ENCODE data around the gene TMEM184A.
"Not testable (repeated sequence)": the region's sequence is repeated elsewhere in the genome, so short reads cannot be mapped to it uniquely, and the experiment has no call there.

TMEM184A gene

GRCh38 chr7:1520539-1521234 is 35.3 kb downstream of the TMEM184A start:
- no peak for DNase-seq

DNA sequence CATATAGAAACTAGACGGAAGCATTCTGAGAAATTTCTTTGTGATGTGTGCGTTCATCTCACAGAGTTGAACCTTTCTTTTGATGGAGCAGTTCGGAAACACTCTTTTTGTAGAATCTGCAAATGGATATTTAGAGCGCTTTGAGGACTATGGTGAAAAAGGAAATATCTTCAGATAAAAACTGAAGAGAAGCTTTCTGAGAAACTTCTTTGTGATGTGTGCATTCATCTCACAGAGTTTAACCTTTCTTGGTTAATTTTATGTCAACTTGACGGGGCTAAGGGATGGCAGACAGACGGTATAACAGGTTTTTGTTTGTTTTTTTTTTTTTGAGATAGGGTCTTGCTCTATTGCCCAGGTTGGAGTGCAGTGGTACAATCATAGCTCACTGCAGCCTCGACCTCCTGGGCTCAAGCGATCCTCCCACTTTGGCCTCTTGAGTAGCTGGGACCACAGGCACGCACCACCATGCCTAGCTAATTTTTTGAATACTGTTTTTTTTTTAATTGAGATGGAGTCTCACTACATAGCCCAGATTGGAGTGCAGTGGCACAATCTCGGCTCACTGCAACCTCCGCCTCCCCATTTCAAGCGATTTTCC is 36.6 kb downstream of the TMEM184A start:
- not testable (repeated sequence) for DNase-seq

DNA sequence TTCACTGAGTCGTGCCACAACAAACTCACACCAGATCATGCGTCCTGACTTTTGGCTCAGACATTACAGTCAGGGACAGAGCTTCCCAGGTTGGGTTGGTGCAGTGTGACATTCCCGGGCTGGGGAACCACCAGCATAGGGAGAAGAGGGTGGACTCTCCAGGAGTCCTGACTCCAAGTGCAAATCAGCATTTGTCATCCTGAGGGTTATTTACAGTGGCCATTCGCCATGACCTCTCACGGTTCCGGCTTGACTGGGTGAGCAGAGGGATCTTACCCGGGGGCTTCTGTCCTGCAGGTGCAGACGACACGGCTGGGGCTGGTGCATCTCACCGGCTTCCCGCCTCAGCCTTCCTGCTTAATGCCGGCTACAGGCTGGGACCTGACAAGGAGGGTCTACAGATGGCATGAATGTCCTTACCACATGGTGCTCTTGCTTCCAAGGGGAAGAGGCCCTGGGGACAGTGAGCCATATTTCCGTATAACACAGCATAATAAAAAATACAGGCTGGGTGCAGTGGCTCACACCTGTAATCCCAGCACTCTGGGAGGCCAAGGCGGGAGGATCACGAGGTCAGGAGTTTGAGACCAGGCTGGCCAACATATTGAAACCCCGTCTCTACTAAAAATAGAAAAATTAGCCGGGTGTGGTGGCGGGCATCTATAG is 39.3 kb downstream of the TMEM184A start:
- DNase-seq, result no peak

GRCh38 chr7:1515509-1515967 is 40.5 kb downstream of the TMEM184A start:
- not testable (repeated sequence) for DNase-seq

- DNase-seq, result no peak
Measured at GRCh38 chr7:1514995-1515401, 41.0 kb downstream of the TMEM184A start.

DNA sequence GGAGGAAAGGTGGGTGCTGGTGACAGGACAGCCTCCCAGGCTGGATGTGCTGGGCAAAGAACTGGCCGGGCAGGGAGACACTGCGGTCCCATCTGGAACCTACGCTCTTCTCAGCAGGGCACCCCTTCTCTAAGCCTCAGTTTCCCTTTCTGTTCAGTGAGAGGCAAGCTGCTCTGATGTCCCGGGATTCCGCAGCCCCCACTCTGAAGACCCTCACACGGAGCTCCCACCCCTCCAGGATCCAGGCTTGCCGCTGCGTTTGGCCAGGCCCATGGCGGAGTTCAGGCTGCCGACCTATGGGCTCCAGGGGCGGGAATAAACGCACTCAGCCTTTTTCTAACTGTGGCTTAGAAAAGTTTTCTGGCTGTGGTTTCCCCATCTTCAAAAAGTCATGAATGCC is 41.6 kb downstream of the TMEM184A start:
- DNase-seq, result no peak

GRCh38 chr7:1513657-1514095 is 42.3 kb downstream of the TMEM184A start:
- no peak for DNase-seq

GRCh38 chr7:1512781-1513656 is 43.0 kb downstream of the TMEM184A start:
- no peak for DNase-seq

DNA sequence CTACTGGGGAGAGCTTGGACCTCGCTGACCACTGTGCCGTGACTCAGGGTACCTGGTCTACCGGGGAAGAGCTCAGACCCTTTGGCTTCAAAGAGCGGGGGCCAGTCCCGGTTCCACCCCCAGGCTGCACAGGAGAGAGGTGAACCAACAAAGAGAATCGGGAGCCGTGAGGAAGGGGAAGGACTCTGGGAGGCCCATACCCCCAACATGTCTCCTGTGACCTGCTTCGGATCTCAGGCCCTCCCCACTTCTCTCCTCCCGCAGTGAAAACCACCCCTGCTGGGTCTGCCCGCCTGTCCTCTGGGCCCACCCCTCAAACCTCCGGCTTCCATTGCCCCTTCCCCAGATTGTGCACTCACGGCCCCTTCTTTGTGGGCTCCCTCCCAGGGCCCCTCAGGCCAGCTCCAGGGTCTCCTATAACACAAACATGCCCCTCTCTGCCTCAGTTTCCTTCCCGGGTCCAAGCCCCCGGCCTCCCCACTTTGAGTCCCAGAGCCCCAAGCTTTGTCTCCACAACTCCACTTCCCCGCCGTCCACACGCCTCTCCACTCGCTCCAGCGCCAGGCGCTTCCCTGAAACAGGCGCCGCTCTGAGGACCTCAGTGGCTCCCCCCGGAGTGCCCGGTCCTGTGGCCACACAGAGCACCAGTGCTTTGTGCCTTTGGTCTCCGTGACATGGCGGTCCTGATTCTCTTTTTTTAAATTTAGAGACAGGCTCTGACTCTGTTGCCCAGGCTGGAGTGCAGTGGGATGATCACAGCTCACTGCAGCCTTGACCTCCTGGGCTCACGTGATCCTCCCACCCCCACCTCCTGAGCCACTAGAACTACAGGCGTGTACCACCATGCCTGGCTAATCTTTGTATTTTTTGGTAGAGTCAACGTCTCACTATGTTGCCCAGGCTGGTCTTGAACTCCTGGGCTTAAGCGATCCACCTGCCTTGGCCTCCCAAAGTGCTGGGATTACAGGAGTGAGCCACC is 44.3 kb downstream of the TMEM184A start:
- DNase-seq, result no peak

GRCh38 chr7:1510780-1511154 is 45.2 kb downstream of the TMEM184A start:
- DNase-seq, result no peak

GRCh38 chr7:1509226-1509625 is 46.8 kb downstream of the TMEM184A start:
- no peak for DNase-seq

DNA sequence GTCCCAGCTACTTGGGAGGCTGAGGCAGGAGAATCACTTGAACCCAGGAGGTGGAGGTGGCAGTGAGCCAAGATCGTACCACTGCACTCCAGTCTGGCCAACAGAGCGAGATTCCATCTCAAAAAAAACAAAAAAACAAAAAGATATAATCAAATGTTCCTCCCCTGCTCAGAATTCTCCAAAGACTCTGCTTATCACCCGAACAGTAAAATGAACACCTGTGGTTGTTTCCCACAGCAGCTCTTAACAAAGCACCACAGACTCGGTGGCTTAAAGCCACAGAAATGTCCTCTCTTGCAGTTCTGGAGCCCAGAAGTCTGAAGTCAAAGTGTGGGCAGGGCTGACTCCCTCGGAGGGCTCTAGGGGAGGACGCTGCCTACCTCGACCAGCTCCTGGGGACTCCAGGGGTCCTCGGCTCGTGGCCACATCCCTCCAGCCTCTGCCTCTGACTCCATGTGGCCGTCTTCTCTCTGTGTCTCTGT is 47.7 kb downstream of the TMEM184A start:
- DNase-seq, result no peak

GRCh38 chr7:1505731-1506550 is 50.1 kb downstream of the TMEM184A start:
- no peak for DNase-seq

- DNase-seq, result peak; percentile 46 to 92
Measured at GRCh38 chr7:1503816-1504775, 51.9 kb downstream of the TMEM184A start, which contains the start of gene INTS1. Gene INTS1, minus strand, starts transcription at chr7:1504389. Its CDS starts 429 bp downstream, at chr7:1503960.

DNA sequence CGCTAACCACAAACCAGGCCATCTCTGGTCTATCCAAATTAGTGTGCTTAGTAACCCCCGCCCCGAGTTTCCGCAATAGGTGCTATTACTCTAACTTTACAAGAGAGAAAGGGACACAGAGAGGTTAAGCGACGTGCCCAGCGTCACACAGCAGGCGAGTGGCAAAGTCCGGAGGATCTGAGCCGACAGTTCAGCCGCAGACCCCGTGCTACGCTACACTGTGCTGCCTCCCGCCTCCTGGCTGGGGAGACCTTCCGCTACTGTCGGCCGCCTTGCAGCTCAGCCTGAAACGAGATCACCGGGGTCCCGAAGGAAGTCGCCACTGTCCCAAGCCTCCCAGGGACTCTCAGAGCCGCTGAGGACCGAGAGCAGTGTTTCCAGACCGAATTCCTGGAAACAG is 52.6 kb downstream of the TMEM184A start:
- DNase-seq, result no peak

DNA sequence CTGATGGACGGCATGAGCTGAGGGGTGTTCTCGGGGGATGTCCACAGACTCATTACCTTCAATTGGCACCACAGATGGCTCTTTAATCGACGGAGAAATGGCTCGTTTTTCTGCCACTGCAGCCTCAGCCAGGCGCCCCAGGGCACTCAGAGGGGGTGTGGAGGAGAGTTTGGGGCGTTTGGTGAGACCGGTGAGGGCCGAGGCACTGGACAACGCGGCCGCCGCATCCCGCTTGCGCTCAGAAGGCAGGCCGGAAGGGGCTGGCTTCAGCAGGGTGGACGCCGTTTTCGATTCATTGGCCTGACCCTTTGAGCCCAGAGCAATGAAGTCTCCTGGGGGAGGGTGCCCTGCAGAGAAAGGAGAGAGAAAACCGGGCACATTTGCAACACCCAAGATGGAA is 53.2 kb downstream of the TMEM184A start:
- no peak for DNase-seq

DNA sequence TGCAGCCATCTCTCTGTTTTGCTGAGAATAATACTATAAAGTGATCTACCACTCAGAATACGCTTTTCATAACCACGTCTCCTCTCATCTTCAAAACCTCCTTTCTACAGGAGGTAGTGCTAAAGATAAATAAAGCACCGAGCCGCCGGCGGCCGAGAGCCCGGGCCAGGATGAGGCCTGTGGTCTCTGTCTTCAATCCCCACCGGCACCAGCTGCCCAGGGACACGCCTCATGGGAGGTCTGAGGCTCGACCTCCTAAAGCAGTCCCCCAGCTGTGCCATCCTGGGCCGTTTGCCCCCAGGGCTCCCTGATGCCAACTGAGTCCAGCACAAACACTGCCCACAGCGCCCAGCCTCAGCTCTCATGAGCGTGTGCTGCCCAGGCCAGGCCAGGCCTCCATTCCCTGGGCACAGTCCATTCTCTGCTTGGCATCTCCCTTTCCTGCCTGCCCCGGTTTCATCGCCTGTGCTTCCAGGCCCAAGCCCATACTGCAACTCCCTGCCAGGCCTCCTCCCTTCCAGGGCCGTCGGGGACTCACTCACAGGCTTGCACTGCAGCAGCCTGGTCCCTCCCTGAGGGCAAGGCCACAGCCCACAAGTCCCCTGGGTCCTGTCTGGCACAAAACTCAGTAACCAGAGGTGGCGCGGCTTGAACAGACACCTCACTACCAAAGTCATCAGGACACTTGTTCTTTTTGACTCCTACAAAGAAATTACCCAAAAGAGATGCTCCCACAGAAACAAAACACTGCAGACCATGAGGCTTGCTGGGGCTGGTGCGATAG is 54.3 kb downstream of the TMEM184A start:
- DNase-seq, result no peak

DNA sequence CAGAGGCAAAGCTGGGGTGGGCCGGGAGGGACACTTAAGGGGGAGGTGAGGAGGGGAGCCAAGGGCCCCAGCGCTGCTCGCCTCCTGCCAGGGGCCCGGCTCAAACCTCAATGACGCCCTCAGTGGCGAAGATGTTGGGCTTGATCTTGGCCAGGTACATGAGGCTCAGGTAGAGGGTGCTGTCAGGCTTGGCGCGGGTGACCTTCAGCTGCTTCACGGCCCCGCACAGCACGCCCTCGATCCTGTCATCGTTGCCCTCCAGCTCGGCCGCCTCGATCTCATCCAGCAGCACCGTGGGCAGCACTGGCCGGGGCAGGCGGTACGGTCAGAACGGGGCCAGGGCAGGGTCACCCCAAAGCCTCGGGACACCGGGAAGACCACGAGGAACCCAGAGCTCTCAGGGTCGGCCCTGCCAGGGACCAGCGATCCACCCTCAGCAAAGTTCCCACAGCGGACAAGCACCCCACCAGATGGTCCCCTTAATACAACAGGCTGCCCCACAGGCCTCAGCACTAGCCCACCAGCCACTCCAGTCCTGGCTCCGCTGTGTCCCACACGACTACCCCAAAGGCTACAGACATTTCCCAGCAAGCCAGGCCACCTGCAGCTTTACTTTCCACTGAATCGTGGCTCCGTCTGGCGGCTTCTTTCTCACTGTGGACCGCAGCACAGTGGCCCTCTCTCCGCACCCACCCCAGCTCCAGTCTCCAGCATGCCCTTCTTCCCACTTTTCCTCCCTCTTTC is 55.8 kb downstream of the TMEM184A start:
- no peak for DNase-seq

Data from NCI-H446 (cell line).